Activated naive CD4-positive, alpha-beta T cell (primary cell): ENCODE results near the gene CRYGA.
"Not testable (repeated sequence)": the region's sequence is repeated elsewhere in the genome, so short reads cannot be mapped to it uniquely, and the experiment has no call there.

Source experiments
- DNase-seq, 4 experiments: peaks; one replicate each; lab custom pipeline; 2025; lab: John Stamatoyannopoulos, UW

The CRYGA gene

DNA sequence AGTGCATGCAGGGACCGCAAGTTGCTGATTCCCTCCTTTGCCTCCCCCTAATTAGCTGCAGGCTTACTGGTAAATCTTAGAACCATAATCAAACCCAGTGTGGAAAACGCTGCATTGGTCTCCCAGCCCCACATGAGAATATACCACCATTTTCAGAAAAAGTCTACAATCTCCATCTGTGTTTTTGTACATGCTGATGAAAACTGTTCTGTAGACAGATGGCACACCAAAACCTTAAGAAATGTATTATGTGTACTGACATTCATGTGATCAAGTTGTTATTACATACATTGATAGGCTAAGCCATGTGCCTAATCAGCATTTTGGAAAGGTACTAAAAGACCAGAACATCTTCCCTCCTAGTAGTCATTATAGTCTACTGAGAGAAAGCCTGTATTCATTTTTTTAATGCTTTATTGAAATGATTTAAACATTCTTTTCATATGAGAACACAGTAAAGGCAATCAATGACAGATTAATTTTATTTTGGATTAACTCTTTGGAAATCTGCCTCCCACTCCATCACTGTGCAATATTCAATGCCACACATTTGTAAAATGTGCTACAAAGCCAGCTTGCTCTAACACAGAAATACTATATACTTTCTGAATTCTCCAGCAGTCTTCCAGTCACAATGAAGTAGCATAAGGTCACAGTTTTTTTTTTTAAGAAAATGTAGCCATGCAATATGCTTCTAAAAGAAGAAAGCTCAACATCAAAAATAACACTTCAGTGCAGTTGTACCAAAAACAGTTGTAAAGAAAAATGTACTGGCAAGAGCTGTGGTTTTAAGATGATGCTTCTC, 1.8 kb upstream of the CRYGA start:
- no peak for DNase-seq

DNA sequence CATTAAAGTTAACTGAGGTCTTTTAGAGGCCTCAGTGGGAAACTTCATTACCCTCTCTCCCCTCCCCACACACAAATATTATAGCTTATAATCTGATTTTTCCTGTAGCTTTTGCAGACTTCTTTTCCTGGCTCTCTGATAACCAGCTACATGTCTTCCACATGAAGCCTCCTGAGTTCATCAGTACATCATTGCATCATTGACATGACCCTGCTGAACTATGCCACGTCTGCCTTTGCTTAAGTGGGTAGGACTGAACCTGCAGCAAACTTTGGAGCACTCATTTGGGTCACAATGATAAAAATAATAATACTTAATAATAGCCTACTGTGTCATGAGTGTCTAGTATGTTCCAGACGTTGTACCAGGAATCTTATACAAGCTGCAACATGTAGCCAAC, 7.0 kb downstream of the CRYGA start:
- DNase-seq: no peak

DNA sequence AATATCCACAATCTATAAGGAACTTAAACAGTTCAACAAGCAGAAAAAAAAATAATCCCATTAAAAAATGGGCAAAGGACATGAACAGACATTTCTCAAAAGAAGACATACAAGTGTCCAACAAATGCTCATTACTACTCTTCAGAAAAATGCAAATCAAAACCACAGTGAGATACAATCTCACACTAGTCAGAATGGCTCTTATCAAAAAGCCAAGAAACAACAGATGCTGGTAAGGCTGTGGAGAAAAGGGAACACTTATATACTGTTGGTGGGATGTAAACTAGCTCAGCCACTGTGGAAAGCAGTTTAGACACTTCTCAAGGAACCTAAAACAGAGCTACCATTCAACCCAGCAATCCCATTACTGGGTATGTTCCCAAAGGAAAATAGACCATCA, 10.2 kb downstream of the CRYGA start:
- DNase-seq: no peak

DNA sequence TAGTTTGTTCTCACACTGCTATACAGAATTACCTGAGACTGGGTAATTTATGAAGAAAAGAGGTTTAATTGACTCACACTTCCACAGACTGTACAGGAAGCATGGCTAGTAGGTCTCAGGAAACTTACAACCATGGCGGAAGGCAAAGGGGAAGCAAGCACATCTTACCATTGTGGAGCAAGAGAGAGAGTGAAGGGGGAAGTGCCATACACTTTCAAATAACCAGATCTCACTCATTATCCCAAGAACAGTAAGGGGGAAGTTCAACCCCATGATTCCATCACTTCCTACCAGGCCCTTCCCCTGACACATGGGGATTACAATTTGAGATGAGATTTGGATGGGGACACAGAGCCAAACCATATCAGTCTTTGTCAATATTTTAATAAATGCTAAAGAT, 12.4 kb downstream of the CRYGA start:
- DNase-seq: no peak

DNA sequence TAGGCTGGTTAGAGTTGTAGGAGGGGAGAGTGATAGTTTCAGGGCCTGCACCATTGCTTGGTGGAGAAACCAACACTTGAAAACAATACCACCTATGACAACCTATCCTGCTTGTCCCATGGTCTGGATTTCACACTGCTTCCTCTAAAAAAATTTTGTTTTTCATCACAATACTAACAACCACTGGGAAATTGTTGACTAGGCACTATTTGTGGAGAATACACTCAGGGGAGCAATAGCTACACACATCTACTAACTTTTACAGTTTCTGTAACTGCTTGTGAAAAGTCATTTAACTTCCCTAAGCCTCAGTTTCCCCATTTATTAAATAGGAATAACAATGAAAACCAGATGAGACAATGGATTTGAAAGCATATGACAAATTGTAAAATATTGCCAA, 13.3 kb downstream of the CRYGA start:
- DNase-seq: no peak

DNA sequence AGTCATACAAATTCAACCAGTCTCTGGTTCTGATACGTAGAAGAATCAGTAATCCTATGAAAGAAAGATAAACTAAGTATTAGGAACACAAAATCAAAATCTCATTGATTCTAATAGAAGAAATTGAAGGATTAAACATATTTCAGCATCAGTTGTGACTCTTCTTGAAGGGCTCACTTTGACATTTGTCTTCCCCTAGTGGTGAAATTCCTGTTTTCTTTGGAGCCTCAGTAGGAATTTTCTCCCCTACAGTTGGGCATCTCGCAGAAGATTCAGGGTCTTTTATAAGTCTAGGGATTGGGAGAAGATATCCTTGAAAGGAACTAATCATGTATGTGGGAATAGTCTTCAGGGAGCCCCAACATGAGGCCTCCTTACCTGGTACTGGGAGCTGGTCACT, 14.6 kb downstream of the CRYGA start:
- no peak for DNase-seq

DNA sequence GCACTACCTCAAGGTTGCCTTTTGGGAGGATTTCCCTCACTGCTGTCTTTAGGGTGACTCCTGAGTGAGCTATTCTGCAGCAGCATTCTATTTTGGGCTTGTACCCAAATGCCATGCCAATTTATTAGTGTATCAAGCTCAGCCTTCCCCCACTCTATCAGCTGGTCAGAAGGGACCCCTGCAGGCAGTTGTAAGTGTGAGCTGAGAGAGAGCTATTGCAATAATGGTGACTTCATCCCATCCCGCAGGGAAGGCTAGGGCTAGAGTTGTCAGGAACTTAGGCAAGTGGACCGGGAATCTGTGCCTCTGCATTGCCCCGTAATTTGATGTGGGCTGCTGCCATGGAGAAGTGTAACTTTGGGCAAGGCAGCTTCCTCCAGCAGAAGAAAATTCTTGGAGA, 15.6 kb downstream of the CRYGA start:
- DNase-seq: no peak

DNA sequence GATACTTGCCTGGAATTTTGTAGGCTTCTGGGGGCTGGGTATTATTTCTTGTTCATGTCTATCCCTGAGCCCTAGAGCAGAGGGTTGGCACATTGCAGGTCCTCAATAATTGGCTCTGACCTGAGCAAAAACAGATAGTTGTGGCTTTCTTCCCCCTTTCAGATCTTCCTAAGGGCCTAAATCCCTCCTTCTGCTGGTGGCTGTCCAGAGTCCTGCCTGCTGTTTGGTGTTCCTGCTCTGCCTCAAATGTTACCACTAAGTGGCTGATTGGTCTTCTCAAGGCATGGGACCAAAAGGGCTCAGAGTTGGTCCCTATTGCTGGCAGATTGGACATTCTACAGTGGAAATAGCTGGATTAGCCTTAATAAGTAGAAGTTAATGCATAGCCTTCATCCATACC, 16.4 kb downstream of the CRYGA start:
- no peak for DNase-seq

DNA sequence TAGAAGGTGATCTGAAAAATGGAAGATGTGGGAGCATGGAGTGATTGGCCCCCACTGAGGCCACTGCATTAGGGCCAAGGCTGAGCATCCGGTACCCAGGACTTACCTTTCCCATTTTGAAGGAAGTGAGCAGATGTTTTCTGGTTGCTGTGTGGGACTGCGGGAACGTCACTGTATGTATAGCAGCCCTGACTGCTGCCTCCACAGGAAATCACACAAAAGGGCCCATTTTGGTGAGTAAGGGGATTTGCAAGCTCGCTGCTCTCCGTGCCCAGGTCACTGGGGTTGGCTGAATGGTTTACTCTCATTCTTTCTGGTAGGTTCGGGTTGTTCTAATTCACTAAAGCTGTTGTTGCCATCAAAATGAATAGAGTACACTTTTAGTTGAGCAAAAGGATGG, 17.4 kb downstream of the CRYGA start, which contains the start of gene CRYGB:
Gene CRYGB, minus strand, starts transcription at position 153 of the 400 bp plus-strand sequence. Its CDS starts 38 bp downstream, at position 115.
- no peak for DNase-seq

DNA sequence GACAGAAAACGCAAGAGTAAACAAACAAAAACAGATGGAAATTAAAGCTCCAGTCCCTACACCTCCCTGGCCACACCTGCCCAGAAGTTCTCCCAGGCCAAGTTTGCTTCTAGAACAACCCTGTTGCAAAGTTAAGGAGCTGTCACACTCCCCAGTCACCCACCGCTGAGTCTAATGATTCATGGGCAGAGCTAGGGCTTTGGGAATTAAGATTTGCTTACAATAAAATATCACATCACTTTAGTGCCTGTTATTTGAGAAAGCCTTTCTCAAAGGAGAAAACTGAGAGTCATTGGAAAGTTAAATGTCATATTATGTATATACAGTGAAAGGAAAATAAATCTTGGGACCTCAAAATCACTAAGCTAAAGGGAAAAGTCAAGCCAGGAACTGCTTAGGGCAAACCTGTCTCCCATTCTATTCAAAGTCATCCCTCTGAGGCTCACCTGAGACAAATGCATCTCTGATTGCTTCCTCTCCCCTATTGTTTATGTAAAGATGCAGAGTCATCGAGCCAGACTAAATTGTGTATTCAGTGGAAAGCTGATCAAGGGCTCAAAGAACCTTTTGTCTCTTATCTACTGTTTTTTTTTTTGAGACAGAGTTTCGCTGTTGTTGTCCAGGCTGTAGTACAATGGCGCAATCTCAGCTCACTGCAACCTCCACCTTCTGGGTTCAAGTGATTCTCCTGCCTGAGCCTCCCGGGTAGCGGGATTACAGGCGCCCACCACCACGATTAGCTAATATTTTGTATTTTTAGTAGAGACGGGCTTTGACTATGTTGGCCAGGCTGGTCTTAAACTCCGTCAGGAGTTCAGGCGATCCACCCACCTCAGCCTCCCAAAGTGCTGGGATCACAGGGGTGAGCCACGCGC, 20.2 kb downstream of the CRYGA start:
- DNase-seq: no peak

DNA sequence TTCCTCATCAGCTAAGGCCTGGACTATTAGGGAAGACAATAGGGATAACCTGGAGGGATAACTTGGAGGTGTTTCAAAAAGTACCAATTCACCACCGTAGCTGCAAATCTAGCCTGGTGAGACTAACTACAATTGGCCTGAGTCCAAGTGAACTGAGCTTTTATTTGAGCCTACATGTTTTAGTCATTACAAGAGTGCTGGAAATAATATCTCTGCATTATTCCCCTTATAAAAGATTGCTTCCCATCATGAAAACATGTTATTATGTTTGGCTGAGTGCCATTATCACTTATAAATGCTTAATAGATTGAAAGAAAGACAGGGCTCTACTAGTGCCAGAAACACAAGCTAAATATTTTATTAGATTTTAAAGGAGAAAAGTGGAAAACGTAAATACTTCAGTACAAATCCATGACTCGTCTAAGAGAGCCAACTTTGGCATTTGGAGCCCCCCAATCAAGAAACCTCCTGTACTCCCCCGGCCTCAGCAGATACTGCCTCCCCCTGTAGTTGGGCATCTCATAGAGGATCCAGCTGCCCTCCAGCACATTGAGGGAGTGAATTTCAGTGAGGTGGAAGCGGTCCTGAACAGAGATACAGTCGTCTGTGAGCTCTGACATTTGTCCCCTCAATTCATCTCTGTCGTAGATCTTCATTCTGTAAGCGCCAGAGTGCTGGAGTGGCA, 21.0 kb downstream of the CRYGA start:
- DNase-seq: no peak

DNA sequence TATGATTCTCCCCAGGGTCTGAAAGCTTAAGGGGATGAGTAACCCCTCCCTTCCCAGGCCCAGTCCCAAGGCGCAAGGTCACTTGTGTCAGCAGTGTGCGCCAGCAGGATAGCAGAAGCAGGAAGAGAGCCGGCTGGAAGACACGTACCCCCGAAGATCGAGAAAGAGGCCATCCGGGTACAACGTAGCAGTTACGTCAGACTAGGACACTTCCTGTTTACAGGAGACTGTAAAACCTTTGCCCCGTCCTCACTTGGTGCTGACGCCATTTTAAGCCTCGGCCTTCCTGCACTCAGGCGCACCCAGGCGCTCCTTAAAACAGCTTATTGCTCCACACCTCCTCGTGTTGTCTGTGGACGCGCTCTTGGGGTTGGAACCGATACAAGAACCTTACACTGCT, 23.9 kb downstream of the CRYGA start:
- no peak for DNase-seq

DNA sequence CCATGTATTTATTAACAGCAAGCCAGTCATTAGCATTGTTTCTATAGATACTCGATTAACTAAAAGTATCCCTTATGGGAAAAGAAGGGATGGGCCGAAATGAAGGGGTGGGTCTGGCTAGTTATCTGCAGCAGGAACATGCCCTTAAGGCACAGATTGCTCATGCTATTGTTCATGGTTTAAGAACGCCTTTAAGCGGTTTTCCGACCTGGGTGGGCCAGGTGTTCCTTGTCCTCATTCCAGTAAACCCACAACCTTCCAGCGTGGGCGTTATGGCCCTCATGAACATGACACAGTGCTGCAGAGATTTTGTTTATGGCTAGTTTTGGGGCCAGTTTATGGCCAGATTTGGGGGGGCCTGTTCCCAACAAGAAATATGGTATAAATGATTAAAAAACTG, 25.1 kb downstream of the CRYGA start:
- not testable (repeated sequence) for DNase-seq

DNA sequence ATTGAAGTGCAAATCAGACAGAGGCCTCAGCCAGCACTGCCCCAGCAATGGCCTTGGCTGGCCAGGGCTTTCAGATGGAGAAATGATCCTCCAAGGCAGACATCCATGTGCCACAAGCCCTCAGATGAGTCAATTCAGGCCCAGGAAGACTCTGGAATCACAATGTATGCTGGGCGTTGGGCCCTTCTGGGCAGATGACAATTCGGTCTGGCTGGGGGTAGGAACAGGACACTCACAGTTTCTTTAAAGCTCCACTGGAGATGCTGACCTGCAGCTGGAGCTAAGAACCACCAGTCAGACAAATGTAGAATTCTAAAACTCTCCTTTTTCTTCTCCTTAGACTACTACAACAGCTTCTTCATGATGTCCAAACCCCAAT, 26.7 kb downstream of the CRYGA start:
- no peak for DNase-seq

DNA sequence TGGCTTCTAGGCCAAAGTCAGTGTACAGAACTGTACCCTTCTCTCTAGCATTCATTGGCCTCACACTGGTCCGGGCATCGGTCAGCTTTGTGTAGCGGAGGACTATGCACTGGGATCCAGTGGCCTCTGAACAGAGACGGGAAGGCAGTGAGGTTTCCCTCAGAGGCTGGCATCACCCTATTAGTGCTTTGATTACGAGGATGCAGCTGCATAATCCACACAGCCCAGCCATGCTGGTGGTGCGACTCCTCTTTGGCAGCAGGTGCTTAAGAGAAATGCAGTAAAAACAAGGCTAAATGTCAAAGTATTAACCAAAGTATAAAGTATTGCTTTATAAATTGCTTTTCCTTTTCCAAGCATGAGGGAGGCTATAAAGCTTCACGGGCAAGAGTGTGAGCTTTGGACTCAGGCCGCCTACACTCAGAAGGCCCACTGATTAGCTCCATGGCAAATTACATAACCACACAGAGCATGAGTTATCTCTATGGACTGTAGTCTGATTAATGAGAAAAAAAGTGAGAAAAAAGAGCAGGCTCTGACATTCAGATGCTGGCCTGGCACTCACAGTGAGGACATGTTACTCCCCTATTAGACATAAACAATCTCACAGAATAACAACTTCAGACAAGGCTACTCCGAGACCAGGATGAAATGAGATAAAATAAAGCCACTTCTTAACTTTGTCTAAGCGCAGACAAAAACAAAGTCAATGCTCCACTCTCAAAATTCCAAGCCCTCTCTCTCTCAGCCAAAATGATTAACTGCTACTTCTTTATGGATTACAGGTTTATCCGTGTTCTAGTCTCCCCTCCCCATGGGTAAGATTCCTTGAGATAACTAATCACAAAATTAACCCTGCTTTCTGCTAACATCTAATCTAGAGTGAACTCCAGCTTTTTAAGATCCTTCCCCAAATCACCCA, 27.3 kb downstream of the CRYGA start:
- no peak for DNase-seq

DNA sequence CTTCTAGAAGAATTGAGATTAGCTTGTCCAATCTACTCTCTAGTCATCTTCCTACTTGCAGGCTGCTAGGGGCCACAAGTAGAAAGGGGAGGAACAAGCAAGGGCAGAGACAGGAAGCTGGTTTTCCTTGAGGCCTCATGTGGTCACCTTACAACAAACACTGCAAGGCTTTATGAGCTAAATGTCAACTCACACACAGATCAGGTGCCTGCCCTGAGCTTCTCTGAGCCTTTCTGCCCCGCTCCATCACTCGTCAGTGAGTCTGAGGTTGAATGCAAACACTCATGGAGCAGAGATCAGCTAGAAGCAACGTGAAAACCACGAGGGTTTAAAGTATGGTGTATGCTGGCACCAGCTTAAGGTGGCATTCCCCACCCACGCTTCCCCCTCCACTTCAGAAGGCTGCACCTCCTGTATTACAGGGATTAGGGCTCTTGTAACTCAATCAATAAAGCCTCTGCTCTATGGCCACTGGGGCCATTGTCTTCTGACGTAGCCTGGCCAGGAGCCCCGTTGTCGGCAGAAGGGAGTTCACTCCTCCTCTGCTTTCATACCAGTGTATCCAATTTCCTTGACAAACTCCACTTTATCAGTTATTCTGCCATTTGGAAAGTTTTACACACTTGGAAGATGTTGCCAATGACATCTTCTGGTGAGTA, 28.3 kb downstream of the CRYGA start:
- DNase-seq: no peak

DNA sequence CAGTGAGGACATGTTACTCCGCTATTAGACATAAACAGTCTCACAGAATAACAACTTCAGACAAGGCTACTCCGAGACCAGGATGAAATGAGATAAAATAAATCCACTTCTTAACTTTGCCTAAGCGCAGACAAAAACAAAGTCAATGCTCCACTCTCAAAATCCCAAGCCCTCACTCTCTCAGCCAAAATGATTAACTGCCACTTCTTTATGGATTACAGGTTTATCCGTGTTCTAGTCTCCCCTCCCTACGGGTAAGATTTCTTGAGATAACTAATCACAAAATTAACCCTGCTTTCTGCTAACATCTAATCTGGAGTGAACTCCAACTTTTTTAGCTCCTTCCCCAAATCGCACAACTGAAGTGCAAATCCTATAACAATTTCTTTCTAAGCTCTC, 32.7 kb downstream of the CRYGA start:
- no peak for DNase-seq

DNA sequence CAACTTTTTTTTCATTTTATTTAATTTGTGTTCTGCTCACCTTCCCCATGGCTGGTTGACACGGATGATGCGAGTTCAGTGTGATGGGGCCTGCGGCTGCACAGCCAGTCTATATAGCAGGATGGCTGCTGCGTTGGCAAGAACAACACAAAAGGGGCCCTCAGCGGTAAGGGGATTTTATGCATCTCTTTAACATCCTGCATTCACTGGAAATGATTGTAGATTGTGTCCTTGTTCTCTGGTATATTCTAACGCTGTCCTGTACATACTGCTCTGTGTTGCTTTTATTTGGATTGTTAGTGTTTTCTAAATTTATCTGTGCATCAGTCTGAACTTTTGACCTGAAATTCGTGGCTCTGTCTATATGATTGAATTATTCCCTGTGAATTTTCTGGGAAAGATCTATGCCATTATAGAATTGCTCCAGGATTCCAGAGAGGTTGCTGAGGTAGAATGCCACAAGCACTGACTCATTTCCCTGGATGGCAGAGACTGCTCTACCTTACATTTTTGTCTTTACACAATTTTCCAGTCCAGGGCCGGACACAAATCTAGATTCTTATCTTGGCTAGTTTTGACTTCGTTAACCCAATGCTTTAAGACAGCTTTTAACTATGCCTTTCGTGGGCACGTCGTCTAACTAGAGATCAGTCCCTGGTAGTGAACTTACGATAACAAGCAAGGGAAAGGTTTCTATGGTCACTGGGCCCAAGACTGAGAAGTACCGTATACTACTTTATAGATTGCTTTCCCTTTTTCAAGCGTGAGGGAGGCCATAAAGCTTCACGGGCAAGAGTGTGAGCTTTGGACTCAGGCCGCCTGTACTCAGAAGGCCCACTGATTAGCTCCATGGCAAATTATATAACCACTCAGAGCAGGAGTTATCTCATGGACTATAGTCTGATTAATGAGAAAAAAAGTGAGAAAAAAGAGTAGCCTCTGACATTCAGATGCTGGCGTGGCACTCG, 33.4 kb downstream of the CRYGA start, which contains the start of gene CRYGC:
Gene CRYGC, minus strand, starts transcription at position 85 of the 968 bp plus-strand sequence. Its CDS starts 36 bp downstream, at position 49.
- no peak for DNase-seq

DNA sequence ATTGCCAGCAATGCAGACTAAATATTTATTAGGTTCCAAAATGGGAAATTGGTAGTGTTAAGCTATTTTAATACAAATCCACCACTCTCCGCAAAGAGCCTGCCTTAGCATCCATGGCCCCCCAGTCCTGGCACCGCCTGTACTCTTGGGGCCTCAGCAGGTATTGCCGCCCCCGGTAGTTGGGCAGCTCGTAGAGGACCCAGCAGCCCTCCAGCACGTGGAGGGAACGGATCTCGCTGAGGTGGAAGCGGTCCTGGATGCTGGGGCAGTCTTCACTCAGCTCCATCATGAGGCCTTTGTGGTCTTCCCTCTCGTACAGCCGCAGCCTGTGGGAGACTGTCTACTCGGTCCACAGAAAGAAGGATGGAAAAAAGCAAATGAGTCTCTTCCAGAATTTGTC, 35.3 kb downstream of the CRYGA start:
- no peak for DNase-seq

DNA sequence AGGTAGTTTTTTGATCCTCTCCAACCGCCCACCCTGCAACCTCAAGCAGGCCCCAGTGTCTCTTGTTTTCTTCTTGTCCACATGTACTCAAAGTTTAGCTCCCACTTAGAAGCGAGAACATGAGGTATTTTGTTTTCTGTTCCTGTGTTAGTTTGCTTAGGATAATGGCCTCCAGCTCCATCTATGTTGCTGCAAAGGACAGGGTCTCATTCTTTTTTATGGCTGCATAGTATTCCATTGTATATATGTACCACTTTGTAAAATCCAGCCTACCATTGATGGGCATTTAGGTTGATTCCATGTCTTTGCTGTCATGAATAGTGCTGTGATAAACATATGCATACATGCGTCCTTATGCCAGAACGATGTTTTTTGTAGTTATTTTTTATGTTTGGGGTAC, 36.3 kb downstream of the CRYGA start:
- no peak for DNase-seq
